ENCODE data around the gene ATM.
A peak's percentile ranks its signal among the peaks of the same experiment; 100 is the strongest.

Gene ATM

GRCh38 chr11:108199446-108200321, 23.2 kb upstream of the ATM start:
- TF ChIP-seq CTCF (IDR thresholded peaks at IDR 0.05; ENCODE audit: low read depth, low read length, missing control alignments), result no peak
- no peak overlapping the region for H3K4me3 ChIP-seq (ENCODE audit: low read depth, low read length)
- DNase-seq (ENCODE audit: low read depth), result peak; percentile 64

GRCh38 chr11:108203075-108203474, 19.8 kb upstream of the ATM start:
- no peak for TF ChIP-seq CTCF (IDR thresholded peaks at IDR 0.05; ENCODE audit: low read depth, low read length, missing control alignments)
- DNase-seq (ENCODE audit: low read depth), result no peak
- H3K4me3 ChIP-seq (ENCODE audit: low read depth, low read length), result no peak overlapping the region

- H3K4me3 ChIP-seq (ENCODE audit: low read depth, low read length), result no peak overlapping the region
- no peak for DNase-seq (ENCODE audit: low read depth)
- no peak for TF ChIP-seq CTCF (IDR thresholded peaks at IDR 0.05; ENCODE audit: low read depth, low read length, missing control alignments)
These were observed 18.5 kb upstream of the ATM start for GRCh38 chr11:108204376-108204775.

GRCh38 chr11:108204929-108205499, 17.9 kb upstream of the ATM start:
- no peak for TF ChIP-seq CTCF (IDR thresholded peaks at IDR 0.05; ENCODE audit: low read depth, low read length, missing control alignments)
- no peak overlapping the region for H3K4me3 ChIP-seq (ENCODE audit: low read depth, low read length)
- DNase-seq (ENCODE audit: low read depth), result no peak

GRCh38 chr11:108206171-108206570, 16.7 kb upstream of the ATM start:
- no peak for TF ChIP-seq CTCF (IDR thresholded peaks at IDR 0.05; ENCODE audit: low read depth, low read length, missing control alignments)
- H3K4me3 ChIP-seq (ENCODE audit: low read depth, low read length), result no peak overlapping the region
- no peak for DNase-seq (ENCODE audit: low read depth)

- no peak overlapping the region for H3K4me3 ChIP-seq (ENCODE audit: low read depth, low read length)
- TF ChIP-seq CTCF (IDR thresholded peaks at IDR 0.05; ENCODE audit: low read depth, low read length, missing control alignments), result no peak
- DNase-seq (ENCODE audit: low read depth), result no peak
These were observed 15.7 kb upstream of the ATM start for GRCh38 chr11:108206969-108207682.
